H1 (cell line): ENCODE data around the gene ARHGEF28.

Source experiments
- CEBPB ChIP-seq: IDR thresholded peaks from 2 replicates; pipeline ENCODE4 v1.6.1; 2012; ENCODE audit warnings: low read depth, low read length
- POLR2A ChIP-seq, 2 experiments: IDR thresholded peaks; 1 replicate in 1 of 2; 2 replicates in 1 of 2; pipeline ENCODE4 v1.6.1; 2011; ENCODE audit warnings: low read depth in 2 of 2, low read length in 2 of 2, mild to moderate bottlenecking in 2 of 2; ENCODE audit errors: control extremely low read depth in 1 of 2

GRCh38 chr5:73981704-73982103, 355.7 kb downstream of the ARHGEF28 start:
- TF ChIP-seq CEBPB (no peak), POLR2A (IDR thresholded peaks at IDR 0.05; ENCODE audit: control extremely low read depth in 1 of 2, low read depth in 2 of 2, low read length in 2 of 2) (no peak)
